ENCODE measurements around the gene SDR39U1.

SDR39U1 gene

GRCh38 chr14:24408764-24409163, 33.8 kb downstream of the SDR39U1 start:
- peak; percentile 86 for DNase-seq

- DNase-seq: no peak
Measured at GRCh38 chr14:24407608-24408325, 34.8 kb downstream of the SDR39U1 start.

- no peak for DNase-seq
Measured at GRCh38 chr14:24406416-24406815, 36.2 kb downstream of the SDR39U1 start.

- no peak for DNase-seq
Measured at GRCh38 chr14:24404814-24405213, 37.8 kb downstream of the SDR39U1 start.

GRCh38 chr14:24403294-24403998, 39.1 kb downstream of the SDR39U1 start:
- DNase-seq: no peak

DNA sequence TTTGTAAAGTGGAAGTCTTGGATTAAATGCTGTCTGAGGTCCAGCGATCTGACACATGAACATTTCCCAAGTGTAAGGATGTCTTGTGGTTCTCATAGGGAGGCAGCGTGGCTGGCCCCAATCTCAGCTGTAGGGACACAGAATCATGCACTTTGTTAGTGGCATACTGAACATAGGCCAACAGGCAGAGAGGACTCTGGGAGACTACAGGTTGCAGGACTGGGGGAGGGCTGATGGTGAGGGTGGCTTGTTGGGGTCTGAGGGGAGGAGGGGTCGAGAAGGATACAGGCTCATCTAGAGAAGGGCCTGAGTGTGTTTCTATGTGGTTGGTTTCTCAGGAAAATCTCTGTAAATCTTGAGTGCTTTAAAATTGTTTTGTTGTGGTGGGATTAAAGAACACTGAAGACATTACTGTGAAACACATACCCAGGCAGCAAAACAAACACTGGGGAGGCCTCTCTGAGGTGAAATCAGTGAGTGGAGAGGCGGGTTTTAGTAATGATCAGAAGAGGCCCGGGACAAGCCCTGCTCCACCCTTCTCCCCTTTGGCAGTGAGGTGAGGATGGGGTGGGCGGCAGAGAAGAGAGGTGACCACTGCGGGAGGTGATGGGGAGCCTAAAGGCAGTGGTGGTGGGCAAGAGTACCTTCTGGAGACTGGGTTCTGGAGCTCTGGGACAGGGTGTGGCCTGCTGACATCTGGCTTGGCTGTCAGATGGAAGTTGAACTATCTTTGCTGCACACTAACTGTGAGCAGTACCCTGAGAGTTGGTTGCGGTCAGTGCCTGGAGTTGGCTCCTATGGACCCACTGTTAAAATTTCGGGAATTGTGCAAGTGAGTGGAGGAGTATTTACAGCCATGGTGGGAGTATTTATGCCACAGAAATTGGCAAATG, 40.5 kb downstream of the SDR39U1 start:
- no peak for DNase-seq

GRCh38 chr14:24399999-24400718, 42.4 kb downstream of the SDR39U1 start:
- no peak for DNase-seq

DNA sequence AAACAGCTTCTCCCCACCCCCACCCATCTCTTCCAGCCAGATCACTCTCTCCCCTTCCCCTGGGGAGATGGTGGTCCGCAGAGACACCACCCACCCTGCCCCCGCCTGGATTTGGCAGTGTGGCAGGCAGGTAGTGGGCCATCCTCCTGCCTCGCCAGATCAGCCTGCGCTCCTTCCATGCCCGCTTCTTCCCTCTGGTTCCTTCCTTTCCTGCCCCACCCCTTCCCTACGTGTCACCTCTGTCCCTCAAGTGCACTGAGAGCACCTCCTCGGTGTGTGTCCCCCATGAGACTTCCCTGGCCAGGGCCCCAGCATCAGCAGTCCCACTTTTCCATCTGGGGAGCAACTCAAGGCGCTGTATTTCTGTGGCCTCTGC, 43.1 kb downstream of the SDR39U1 start:
- DNase-seq: no peak

GRCh38 chr14:24398653-24399446, 43.7 kb downstream of the SDR39U1 start, which contains the start of gene NYNRIN:
Gene NYNRIN, plus strand, starts transcription at chr14:24399003. Its CDS starts 244 bp downstream, at chr14:24399247.
- peak; percentile 28 for DNase-seq

- DNase-seq: peak; percentile 18
Measured at GRCh38 chr14:24398293-24398652, 44.3 kb downstream of the SDR39U1 start.

- no peak for DNase-seq
Measured at GRCh38 chr14:24397639-24398292, 44.8 kb downstream of the SDR39U1 start.

DNA sequence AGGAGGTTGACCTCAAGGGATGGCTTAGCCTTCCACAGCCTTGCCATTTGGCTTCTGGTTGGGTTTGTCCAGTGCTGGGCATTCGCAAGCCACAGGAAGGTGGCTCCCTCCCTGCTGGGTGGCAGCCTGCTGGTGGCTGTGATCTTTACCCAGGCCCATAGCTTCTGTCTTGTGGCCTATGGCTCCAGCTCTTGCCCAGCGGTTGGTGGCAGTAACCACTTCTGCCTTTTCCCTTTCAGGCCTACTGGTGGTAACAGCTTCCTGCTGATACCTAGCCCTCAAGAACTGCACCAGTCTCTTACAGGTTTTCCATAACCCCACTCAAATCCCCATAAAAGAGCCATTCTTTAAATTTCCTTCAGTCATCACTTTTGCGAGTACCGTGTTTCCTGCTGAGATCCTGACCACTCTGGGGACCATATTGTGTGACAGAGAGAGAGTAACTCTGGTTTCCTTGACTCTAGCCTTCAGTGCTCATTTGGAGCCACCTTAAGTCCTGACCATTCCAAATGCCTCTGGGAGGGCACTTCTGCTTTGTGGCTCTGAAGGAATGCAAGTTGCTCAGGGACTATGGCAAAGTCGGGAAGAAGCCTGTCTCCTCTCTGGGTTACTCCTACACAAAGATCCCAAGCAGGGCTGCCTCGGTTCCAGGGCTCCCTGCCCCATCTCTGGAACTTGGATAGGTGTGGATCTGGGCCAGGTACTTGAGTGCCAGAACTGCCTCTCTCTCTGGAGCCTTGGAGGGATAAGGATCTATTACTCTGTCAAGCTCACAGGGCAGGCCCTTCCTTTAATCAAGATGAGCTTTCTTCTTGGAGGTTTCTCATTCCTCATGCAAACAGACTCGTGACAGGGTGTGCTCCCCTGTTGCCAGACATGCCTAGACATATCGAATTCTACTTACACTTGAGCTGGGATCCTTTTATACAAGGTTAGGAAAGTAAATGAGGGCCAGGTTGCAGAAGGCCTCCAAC, 46.7 kb downstream of the SDR39U1 start:
- DNase-seq: no peak

DNA sequence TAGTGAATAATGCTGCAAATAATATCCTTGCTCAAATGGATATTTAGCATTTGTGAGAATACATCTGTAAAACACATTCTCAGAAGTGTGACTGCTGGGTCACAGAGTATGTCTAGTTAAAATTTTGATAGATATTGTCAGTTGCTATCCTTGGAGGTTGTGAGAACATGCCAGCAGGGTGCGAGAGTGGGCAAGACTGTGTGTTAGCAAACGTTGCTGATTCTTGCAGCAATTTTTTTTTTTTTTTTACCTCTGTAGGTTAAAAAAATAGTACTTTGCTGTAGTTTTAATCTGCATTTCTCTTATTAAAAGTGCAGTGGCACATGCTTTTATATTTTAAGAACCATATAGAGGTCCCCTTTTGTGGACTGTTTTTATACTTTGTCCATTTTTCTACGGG, 48.3 kb downstream of the SDR39U1 start:
- no peak for DNase-seq

DNA sequence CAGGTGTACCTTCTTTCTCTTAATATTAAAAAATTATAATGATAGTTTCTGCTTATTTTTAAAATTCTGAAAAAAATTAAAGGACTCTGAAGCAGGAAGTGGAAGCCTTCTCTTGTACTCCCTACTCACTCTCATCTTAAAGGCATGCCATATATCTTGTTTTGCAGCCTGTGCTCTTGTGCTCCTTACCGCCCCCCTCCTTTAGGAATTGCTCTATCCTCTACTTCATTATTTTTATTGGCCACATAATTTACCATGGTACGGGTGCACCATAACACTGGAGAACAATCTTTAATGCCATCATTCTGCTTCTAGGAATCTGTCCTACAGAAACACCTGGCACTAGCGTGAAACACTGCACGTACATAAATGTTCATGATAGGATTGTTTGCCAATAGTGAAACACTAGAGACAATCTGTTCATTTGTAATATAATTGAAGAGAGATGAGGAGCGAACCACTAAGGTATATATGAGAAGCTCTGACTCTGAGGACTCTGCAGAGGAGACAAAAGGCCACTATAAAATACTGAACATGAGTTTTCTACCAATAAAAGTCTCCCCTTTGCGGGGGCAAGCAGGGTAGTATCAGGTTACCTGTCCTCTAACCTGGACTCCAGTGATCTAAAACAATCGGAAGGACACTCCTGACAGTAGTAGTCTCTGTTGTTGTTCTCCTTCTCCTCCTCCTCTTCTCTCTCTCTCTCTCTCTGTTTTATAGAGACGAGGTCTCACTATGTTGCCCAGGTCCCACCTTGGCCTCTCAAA, 50.1 kb downstream of the SDR39U1 start:
- no peak for DNase-seq

DNA sequence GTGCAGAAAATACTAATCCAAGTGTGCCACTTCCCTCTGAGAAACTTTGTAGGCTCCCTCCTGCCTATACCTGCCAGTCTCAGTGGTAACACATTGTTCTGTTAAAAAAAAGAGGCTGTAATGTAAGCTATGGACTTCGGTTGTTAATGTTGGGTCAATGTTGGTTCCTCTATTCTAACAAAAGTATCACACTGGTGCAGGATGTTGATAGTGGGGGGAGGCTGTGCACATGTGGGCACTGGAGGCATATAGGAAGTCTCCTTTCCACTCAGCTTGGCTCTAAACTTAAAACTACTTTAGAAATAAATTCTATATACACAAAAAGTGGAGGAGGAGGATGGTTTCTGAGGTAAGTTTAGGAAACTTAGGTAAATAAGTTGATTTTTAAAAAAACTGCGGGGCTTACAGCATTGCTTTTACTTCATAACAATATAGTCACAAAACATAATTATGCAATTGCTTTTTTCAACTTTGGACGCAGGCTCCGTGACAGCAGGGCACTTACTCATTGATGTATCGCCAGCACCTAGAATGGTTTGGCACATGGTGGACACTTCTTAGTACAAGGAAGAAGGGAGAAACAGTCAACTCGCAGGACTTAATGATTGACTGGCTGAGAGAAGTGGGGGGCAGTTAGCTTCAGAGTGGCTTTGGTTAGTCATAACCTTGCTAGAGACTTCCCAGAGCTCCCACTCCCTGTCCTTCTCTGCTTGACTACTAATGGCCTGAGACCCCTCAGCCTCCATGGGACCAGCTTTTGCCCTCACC, 51.7 kb downstream of the SDR39U1 start:
- DNase-seq: no peak

Data from NCI-H1694 (cell line).